Endodermal cell (in vitro differentiated cells): ENCODE results near the gene APOA5. TPM values are rescaled to one million over a fixed set of nuclear protein-coding genes. Genes with fewer than 3 reads are reported as not detected.

Experiments
- DNase-seq: peaks from one replicate; pipeline ENCODE4 v3.0.0-alpha.2; 2017
- H3K27ac ChIP-seq: 2 replicates; pipeline ENCODE4 v1.5.1; 2013; ENCODE audit warnings: mild to moderate bottlenecking, low read depth, low read length, moderate library complexity
- H3K27me3 ChIP-seq: 2 replicates; pipeline ENCODE4 v1.6.1; 2013; ENCODE audit warnings: mild to moderate bottlenecking, low read length, moderate library complexity; ENCODE audit not compliant: insufficient read depth, control insufficient read depth, poor library complexity, severe bottlenecking
- H3K36me3 ChIP-seq: 2 replicates; pipeline ENCODE4 v1.7.0; 2013; ENCODE audit warnings: mild to moderate bottlenecking, low read length, moderate library complexity; ENCODE audit not compliant: control insufficient read depth, insufficient read depth
- H3K4me1 ChIP-seq: one replicate; pipeline ENCODE4 v1.7.0; 2013; ENCODE audit warnings: low read length; ENCODE audit not compliant: control insufficient read depth, insufficient read depth
- H3K4me3 ChIP-seq: 2 replicates; pipeline ENCODE4 v1.5.1; 2013; ENCODE audit warnings: mild to moderate bottlenecking, low read length, moderate library complexity
- H3K9ac ChIP-seq: 2 replicates; pipeline ENCODE4 v1.6.1; 2013; ENCODE audit warnings: mild to moderate bottlenecking, low read length, moderate library complexity; ENCODE audit not compliant: poor library complexity, severe bottlenecking; ENCODE audit errors: extremely low read depth
- H3K9me3 ChIP-seq: 2 replicates; pipeline ENCODE4 v1.6.1; 2013; ENCODE audit warnings: mild to moderate bottlenecking, low read length, moderate library complexity; ENCODE audit not compliant: control insufficient read depth
- H3K27ac Mint-ChIP-seq: 2 replicates; pipeline ENCODE4 v1.8.0; 2020; ENCODE audit warnings: mixed read lengths
- H3K27me3 Mint-ChIP-seq: 2 replicates; pipeline ENCODE4 v1.8.0; 2021; ENCODE audit warnings: mild to moderate bottlenecking, mixed read lengths; ENCODE audit not compliant: insufficient read depth
- H3K36me3 Mint-ChIP-seq: 2 replicates; pipeline ENCODE4 v1.8.0; 2020; ENCODE audit warnings: low read depth, mixed read lengths
- H3K4me1 Mint-ChIP-seq: 2 replicates; pipeline ENCODE4 v1.8.0; 2020; ENCODE audit warnings: mixed read lengths
- H3K4me3 Mint-ChIP-seq: 2 replicates; pipeline ENCODE4 v1.8.0; 2020; ENCODE audit warnings: mild to moderate bottlenecking, moderate library complexity, mixed read lengths
- H3K9me3 Mint-ChIP-seq: 2 replicates; pipeline ENCODE4 v1.8.0; 2020; ENCODE audit warnings: mild to moderate bottlenecking, mixed read lengths
- WGBS, 2 experiments: methylation state at CpG; one replicate each; pipeline versions ENCODE4 v1.1.5 to v1.1.7; 2013; ENCODE audit warnings: missing lambda C conversion rate in 2 of 2, mixed read lengths in 1 of 2; ENCODE audit not compliant: insufficient coverage in 1 of 2, insufficient read length in 1 of 2; 5-methylcytosine and 5-hydroxymethylcytosine counted together
- total RNA-seq, 2 donors: library from RNA; stranded (reverse); fragmentation: NEBNext Ultra II Directional in 1 of 2; extraction: Animal tissue kit (Norgen Biotek cat#: 25700) in 1 of 2; gene quantifications; 2 replicates in 1 of 2; 3 replicates in 1 of 2; pipeline ENCODE4 v1.2.1, GENCODE V29; 2021
- TF ChIP-seq, protein P1 (sequence below): fragments of 200-600 bp; sonication (generic); conservative IDR thresholded peaks from 2 replicates; pipeline ENCODE4 v1.5.0; 2021; ENCODE audit warnings: antibody characterized with exemption, mild to moderate bottlenecking

The APOA5 gene
- total RNA-seq, 2 donors from 2014 or later = not detected

DNA sequence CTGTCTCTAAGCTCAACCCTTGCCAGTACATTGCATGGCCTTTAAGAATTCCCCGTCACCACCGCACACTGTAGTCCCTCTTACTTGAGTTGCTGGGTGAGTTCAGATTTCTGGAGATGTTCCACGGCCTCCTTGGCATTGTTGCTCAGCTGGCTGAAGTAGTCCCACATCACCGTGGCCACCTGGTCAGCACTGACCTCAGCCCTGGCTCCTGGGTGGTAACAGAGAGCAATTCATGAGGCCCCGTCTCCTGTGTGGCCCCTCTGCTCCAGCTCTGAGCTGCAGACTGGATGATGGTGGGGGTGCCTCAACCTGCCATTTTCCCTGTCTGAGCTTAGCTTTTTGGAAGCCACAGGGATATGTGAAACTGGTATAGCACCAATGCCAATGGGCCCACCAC is 30.9 kb upstream of the APOA5 start:
- TF ChIP-seq, protein P1, sequence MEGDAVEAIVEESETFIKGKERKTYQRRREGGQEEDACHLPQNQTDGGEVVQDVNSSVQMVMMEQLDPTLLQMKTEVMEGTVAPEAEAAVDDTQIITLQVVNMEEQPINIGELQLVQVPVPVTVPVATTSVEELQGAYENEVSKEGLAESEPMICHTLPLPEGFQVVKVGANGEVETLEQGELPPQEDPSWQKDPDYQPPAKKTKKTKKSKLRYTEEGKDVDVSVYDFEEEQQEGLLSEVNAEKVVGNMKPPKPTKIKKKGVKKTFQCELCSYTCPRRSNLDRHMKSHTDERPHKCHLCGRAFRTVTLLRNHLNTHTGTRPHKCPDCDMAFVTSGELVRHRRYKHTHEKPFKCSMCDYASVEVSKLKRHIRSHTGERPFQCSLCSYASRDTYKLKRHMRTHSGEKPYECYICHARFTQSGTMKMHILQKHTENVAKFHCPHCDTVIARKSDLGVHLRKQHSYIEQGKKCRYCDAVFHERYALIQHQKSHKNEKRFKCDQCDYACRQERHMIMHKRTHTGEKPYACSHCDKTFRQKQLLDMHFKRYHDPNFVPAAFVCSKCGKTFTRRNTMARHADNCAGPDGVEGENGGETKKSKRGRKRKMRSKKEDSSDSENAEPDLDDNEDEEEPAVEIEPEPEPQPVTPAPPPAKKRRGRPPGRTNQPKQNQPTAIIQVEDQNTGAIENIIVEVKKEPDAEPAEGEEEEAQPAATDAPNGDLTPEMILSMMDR = no peak
- DNase-seq = peak; percentile 31
- H3K4me3 Mint-ChIP-seq = no peak overlapping the region
- peaks cover 8% of the 10 kb centered on the region for H3K4me1 Mint-ChIP-seq
- Histone ChIP-seq H3K9me3 (no peaks in the 10 kb centered on the region), H3K4me1 (peaks cover 19% of the 10 kb centered on the region), H3K36me3 (no peaks in the 10 kb centered on the region), H3K27ac (no peak overlapping the region), H3K27me3 (no peaks in the 10 kb centered on the region), H3K9ac (no peak overlapping the region), H3K4me3 (no peak overlapping the region)
- H3K9me3 Mint-ChIP-seq = no peaks in the 10 kb centered on the region
- no peaks in the 10 kb centered on the region for H3K36me3 Mint-ChIP-seq
- no peak overlapping the region for H3K27ac Mint-ChIP-seq
- WGBS, 2 experiments = 85 to 86% methylated on average over 5 of the region's 5 CpGs
- peaks cover 2% of the 10 kb centered on the region for H3K27me3 Mint-ChIP-seq

- Mint-ChIP-seq H3K36me3 (no peaks in the 10 kb centered on the region), H3K27ac (no peak overlapping the region), H3K9me3 (no peaks in the 10 kb centered on the region), H3K4me3 (no peak overlapping the region), H3K27me3 (peaks cover 2% of the 10 kb centered on the region), H3K4me1 (peaks cover 8% of the 10 kb centered on the region)
- no peak overlapping the region for H3K9ac ChIP-seq
- H3K4me1 ChIP-seq = peaks cover 13% of the 10 kb centered on the region
- H3K27ac ChIP-seq = no peak overlapping the region
- 94% methylated on average over 39 to 51 of the region's 51 CpGs for WGBS, 2 experiments
- no peaks in the 10 kb centered on the region for H3K9me3 ChIP-seq
- H3K36me3 ChIP-seq = no peaks in the 10 kb centered on the region
- DNase-seq = no peak
- H3K27me3 ChIP-seq = no peaks in the 10 kb centered on the region
- H3K4me3 ChIP-seq = no peak overlapping the region
- TF ChIP-seq, protein P1 = no peak
Measured at GRCh38 chr11:116821050-116821918, 29.6 kb upstream of the APOA5 start.

GRCh38 chr11:116819049-116819448 is 27.4 kb upstream of the APOA5 start:
- WGBS, 2 experiments = 91 to 94% methylated on average over 7 to 9 of the region's 9 CpGs
- Histone ChIP-seq H3K4me1 (peaks cover 16% of the 10 kb centered on the region), H3K9ac (no peak overlapping the region), H3K36me3 (no peaks in the 10 kb centered on the region), H3K27me3 (no peaks in the 10 kb centered on the region), H3K4me3 (no peak overlapping the region), H3K27ac (no peak overlapping the region), H3K9me3 (no peaks in the 10 kb centered on the region)
- H3K9me3 Mint-ChIP-seq = no peaks in the 10 kb centered on the region
- H3K4me3 Mint-ChIP-seq = no peak overlapping the region
- no peak overlapping the region for H3K27ac Mint-ChIP-seq
- H3K36me3 Mint-ChIP-seq = no peaks in the 10 kb centered on the region
- H3K4me1 Mint-ChIP-seq = peaks cover 8% of the 10 kb centered on the region
- TF ChIP-seq, protein P1 = no peak
- peaks cover 2% of the 10 kb centered on the region for H3K27me3 Mint-ChIP-seq
- DNase-seq = peak; percentile 40
